Fibroblast of lung (primary cell): Measurements from ENCODE around the gene LDB1.

Experiments
- EZH2 ChIP-seq: IDR thresholded peaks from 2 replicates; pipeline ENCODE4 v1.5.1; 2012; ENCODE audit warnings: low read length, control low read depth, mild to moderate bottlenecking; ENCODE audit errors: missing control alignments
- TF ChIP-seq, protein P1 (sequence below), 2 donors: IDR thresholded peaks in 1 of 2; conservative IDR thresholded peaks in 1 of 2; 1 replicate in 1 of 2; 2 replicates in 1 of 2; pipeline ENCODE4 v1.5.1; 2011 to 2012; ENCODE audit warnings: low read length in 2 of 2, control low read depth in 1 of 2, inconsistent platforms in 1 of 2, low read depth in 1 of 2, mild to moderate bottlenecking in 1 of 2

- TF ChIP-seq, protein P1, sequence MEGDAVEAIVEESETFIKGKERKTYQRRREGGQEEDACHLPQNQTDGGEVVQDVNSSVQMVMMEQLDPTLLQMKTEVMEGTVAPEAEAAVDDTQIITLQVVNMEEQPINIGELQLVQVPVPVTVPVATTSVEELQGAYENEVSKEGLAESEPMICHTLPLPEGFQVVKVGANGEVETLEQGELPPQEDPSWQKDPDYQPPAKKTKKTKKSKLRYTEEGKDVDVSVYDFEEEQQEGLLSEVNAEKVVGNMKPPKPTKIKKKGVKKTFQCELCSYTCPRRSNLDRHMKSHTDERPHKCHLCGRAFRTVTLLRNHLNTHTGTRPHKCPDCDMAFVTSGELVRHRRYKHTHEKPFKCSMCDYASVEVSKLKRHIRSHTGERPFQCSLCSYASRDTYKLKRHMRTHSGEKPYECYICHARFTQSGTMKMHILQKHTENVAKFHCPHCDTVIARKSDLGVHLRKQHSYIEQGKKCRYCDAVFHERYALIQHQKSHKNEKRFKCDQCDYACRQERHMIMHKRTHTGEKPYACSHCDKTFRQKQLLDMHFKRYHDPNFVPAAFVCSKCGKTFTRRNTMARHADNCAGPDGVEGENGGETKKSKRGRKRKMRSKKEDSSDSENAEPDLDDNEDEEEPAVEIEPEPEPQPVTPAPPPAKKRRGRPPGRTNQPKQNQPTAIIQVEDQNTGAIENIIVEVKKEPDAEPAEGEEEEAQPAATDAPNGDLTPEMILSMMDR (conservative IDR thresholded peaks at IDR 0.05 in 1 of 2, IDR thresholded peaks at IDR 0.05 in 1 of 2; ENCODE audit: low read depth in 1 of 2, low read length in 2 of 2): no peak
- no peak for TF ChIP-seq EZH2
Measured at GRCh38 chr10:102102421-102102820, 17.7 kb downstream of the LDB1 start.
